Transverse colon (tissue), 4 donors: ENCODE measurements around the gene PAQR9.
"Not testable (repeated sequence)": the region's sequence is repeated elsewhere in the genome, so short reads cannot be mapped to it uniquely, and the experiment has no call there.

Experiments
- CTCF ChIP-seq, 5 experiments: fragments of 200-600 bp in 3 of 5; fragments of 450-650 bp in 2 of 5; sonication (generic) in 3 of 5; IDR thresholded peaks; 1 replicate in 2 of 5; 2 replicates in 3 of 5; pipeline ENCODE4 v1.5.1; 2016 to 2017; ENCODE audit warnings: antibody characterized with exemption in 5 of 5, inconsistent platforms in 3 of 5, mild to moderate bottlenecking in 2 of 5, moderate library complexity in 1 of 5
- EP300 ChIP-seq: sonication (generic); formaldehyde crosslinking; IDR thresholded peaks from one replicate; pipeline ENCODE4 v1.6.1; 2017; ENCODE audit warnings: antibody characterized with exemption, low read depth
- POLR2A ChIP-seq: fragments of 450-650 bp; IDR thresholded peaks from one replicate; pipeline ENCODE4 v1.6.1; 2016; ENCODE audit warnings: antibody characterized with exemption, mild to moderate bottlenecking, moderate library complexity
- POLR2AphosphoS5 ChIP-seq, 3 donors: sonication (generic); formaldehyde crosslinking; IDR thresholded peaks; one replicate each; pipeline ENCODE4 v1.6.1; 2016; ENCODE audit warnings: antibody characterized with exemption in 3 of 3

GRCh38 chr3:142988221-142988620 lies 24.7 kb upstream of the PAQR9 start:
- not testable (repeated sequence) for TF ChIP-seq CTCF (IDR thresholded peaks at IDR 0.05); POLR2AphosphoS5 (IDR thresholded peaks at IDR 0.05); POLR2A; EP300
